GM13977 (cell line): ENCODE measurements around the gene SLC39A13.

Experiments
- DNase-seq: peaks from one replicate; pipeline ENCODE4 v3.0.0; 2012; ENCODE audit warnings: low spot score
- CTCF ChIP-seq: IDR thresholded peaks from 2 replicates; pipeline ENCODE4 v1.5.1; 2012; ENCODE audit warnings: mild to moderate bottlenecking, control low read depth; ENCODE audit not compliant: insufficient read depth; ENCODE audit errors: extremely low read depth, missing control alignments
- in situ Hi-C: fragments of 300-500 bp; cut with MboI; formaldehyde crosslinking; loops from one replicate; pipeline ENCODE4 v1.12.0; 2022; ENCODE audit warnings: low sequenced_read_pairs, low pct_unique_long_range_greater_than_20kb, mixed read lengths, inconsistent platforms; ENCODE audit not compliant: unreplicated experiment

Gene SLC39A13

DNA sequence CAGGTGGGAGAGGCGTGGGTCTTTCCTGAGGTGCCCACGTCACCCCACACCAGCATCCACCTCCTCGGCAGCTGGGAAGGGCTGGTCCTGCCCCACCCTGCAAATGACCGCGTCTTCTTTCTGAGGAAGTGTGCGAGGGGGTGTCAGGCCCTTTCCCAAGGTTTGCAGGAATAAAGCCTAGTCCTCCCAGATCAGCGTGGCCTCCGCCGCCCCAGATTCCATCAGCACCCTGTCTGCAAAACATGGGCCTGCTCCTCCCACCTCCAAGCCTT lies 14.4 kb upstream of the SLC39A13 start:
- in situ Hi-C loops, result no loop called here
- DNase-seq, result no peak
- no peak for TF ChIP-seq CTCF

GRCh38 chr11:47394322-47395222 lies 13.8 kb upstream of the SLC39A13 start:
- peak; percentile 87 for DNase-seq
- TF ChIP-seq CTCF, result no peak
- in situ Hi-C loops, result no loop called here

- in situ Hi-C loops, result no loop called here
- no peak for DNase-seq
- TF ChIP-seq CTCF, result no peak
Measured at GRCh38 chr11:47395223-47396048, 13.0 kb upstream of the SLC39A13 start.

DNA sequence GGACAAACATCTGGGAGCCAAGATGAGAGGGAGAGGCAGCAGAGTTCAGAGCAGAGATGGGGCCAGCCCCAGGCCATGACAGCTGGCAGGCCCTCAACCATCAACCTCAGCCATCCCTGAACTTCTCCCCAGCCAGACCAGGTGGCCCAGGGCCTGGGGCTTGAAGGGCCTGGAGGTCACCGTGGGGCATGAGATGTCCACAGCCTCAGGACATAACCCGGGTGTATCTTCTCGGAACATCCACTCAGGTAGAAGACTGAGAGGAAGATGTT lies 12.4 kb upstream of the SLC39A13 start:
- no peak for DNase-seq
- in situ Hi-C loops, result no loop called here
- no peak for TF ChIP-seq CTCF

GRCh38 chr11:47398011-47398410 lies 10.4 kb upstream of the SLC39A13 start:
- DNase-seq, result no peak
- in situ Hi-C loops, result no loop called here
- no peak for TF ChIP-seq CTCF

- no peak for DNase-seq
- in situ Hi-C loops, result no loop called here
- TF ChIP-seq CTCF, result no peak
Measured at GRCh38 chr11:47398551-47398950, 9.8 kb upstream of the SLC39A13 start.
